Mononuclear cell (primary cell): ENCODE measurements around the gene PHF20. TPM values are rescaled to one million over a fixed set of nuclear protein-coding genes. Genes with fewer than 3 reads are reported as not detected.
"Not testable (repeated sequence)": the region's sequence is repeated elsewhere in the genome, so short reads cannot be mapped to it uniquely, and the experiment has no call there.

Experiments
- H3K27me3 ChIP-seq: 2 replicates; pipeline ENCODE4 v1.6.0; 2011; ENCODE audit warnings: low read length, control low read depth; ENCODE audit not compliant: insufficient read depth
- H3K4me1 ChIP-seq: 2 replicates; pipeline ENCODE4 v1.5.1; 2011; ENCODE audit warnings: mild to moderate bottlenecking, low read length, control low read depth; ENCODE audit not compliant: insufficient read depth
- H3K4me3 ChIP-seq: 2 replicates; pipeline ENCODE4 v1.5.1; 2011; ENCODE audit warnings: mild to moderate bottlenecking, low read length, moderate library complexity
- H3K9me3 ChIP-seq: 2 replicates; pipeline ENCODE4 v1.5.1; 2011; ENCODE audit warnings: low read depth, mild to moderate bottlenecking, control low read depth, low read length
- total RNA-seq: library from RNA; depleted of rRNA; stranded (reverse); fragments of >200 nt; gene quantifications from one replicate; pipeline ENCODE4 v1.2.3, GENCODE V29; 2012

The PHF20 gene
- total RNA-seq, 1 donor = 103 TPM

GRCh38 chr20:35918021-35918420 is 146.2 kb downstream of the PHF20 start:
- H3K27me3 ChIP-seq = no peaks in the 10 kb centered on the region
- H3K4me1 ChIP-seq = no peaks in the 10 kb centered on the region
- no peak overlapping the region for H3K4me3 ChIP-seq
- H3K9me3 ChIP-seq = no peaks in the 10 kb centered on the region

DNA sequence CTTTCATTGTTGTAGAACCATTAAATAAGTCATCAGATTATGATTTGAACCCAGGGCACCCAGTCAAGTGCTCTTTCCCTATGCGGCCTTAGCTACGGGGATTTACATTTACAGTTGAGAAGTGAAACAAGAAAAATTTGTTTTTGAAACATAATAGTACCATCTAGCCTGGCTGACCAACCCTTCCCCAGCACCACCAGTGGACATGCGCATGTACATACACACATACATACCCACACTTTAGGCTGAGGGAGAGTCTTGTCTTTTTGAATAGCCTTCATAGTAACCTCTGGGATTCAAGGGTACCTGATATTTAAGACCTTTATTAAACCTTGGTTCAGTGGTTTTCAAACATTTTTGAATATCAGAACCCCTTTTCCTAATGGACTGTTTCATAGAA is 148.7 kb downstream of the PHF20 start:
- Histone ChIP-seq H3K4me3 (no peak overlapping the region), H3K27me3 (no peaks in the 10 kb centered on the region), H3K9me3 (no peaks in the 10 kb centered on the region), H3K4me1 (no peaks in the 10 kb centered on the region)

DNA sequence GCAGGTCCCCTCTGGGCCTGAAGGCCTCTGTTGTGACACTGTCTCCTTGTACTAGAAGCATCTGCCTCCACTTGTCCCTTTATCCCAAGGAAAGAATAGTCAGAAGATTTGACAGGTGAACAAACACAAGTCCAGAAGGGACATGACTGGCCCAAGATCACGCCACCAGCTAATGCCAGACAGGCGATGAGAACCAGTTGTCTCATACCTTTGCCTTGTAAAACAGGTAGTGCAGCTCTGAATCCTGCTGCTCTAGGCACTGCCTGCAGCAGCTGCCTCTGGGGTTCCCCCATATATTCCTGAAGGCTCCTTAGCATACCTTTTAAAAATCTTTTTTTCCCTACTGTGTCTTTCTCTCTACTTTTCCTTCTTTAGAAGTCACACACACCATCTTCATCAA is 157.5 kb downstream of the PHF20 start:
- H3K27me3 ChIP-seq = no peaks in the 10 kb centered on the region
- H3K4me3 ChIP-seq = no peak overlapping the region
- no peaks in the 10 kb centered on the region for H3K4me1 ChIP-seq
- no peaks in the 10 kb centered on the region for H3K9me3 ChIP-seq

DNA sequence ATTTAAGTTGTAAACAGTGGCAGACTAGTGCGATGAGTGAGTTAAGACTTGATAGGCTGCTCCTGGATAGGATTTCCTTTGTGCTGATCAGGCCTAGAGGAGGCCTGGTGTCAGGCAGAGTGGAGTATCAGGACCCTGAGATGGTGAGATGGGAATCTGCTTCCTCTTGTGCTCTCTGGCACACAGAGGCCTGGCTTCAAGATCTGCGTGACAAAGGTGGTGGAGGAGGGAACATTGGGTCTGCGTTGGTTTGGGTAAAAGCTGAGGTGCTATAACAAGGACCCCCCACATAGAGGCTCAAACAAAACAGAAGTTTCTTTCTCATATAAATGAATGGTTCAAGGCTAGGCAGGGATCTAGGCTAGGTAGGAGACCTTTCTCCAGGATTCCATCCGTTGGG is 162.2 kb downstream of the PHF20 start:
- Histone ChIP-seq H3K9me3 (no peaks in the 10 kb centered on the region), H3K4me3 (no peak overlapping the region), H3K27me3 (no peaks in the 10 kb centered on the region), H3K4me1 (no peaks in the 10 kb centered on the region)

GRCh38 chr20:35939264-35939663 is 167.4 kb downstream of the PHF20 start:
- Histone ChIP-seq H3K27me3 (no peaks in the 10 kb centered on the region), H3K4me1 (no peaks in the 10 kb centered on the region), H3K9me3 (no peaks in the 10 kb centered on the region), H3K4me3 (no peak overlapping the region)

GRCh38 chr20:35941620-35942019 is 169.8 kb downstream of the PHF20 start:
- Histone ChIP-seq H3K9me3 (no peaks in the 10 kb centered on the region), H3K27me3 (no peaks in the 10 kb centered on the region), H3K4me3 (no peak overlapping the region), H3K4me1 (no peaks in the 10 kb centered on the region)

DNA sequence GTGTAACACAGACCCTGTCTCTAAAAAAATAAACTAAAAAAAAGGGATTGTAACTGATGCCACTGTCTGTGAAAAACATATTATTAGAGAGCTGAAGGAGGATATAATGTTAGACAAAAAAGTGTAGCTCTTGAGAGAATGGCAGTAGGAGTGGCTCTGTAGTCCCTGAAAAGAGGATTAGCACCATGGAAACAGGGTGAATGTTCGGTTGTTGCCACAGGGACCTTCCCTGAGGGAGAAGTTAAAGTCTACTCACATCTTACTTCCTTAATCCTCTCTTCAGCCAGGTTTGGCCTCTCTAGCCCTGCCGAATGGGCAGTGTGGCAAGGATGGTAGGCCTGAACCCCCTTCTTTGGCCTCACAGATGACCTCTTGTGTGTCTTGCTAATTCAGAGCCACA is 170.4 kb downstream of the PHF20 start:
- Histone ChIP-seq H3K27me3 (no peaks in the 10 kb centered on the region), H3K9me3 (no peaks in the 10 kb centered on the region), H3K4me1 (no peaks in the 10 kb centered on the region), H3K4me3 (no peak overlapping the region)

DNA sequence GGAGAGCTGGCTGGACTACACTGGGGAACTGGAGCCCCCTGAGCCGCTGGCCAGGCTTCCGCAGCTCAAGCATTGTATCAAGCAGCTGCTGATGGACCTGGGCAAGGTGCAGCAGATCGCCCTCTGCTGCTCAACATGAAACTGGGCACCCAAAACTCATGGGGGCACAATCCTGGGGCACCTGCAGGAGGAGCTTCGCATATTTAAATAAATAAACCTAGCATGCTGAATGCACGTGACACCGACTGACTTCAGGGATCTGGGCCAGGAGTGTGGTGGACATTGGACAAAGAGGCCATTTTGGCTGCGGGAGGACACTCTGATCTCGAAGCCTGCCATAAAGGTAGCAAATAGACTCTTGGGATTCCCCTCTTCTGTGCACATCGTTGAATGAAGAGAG is 175.7 kb downstream of the PHF20 start:
- no peak overlapping the region for H3K4me3 ChIP-seq
- H3K27me3 ChIP-seq = no peaks in the 10 kb centered on the region
- peaks cover 9% of the 10 kb centered on the region for H3K4me1 ChIP-seq
- no peaks in the 10 kb centered on the region for H3K9me3 ChIP-seq

DNA sequence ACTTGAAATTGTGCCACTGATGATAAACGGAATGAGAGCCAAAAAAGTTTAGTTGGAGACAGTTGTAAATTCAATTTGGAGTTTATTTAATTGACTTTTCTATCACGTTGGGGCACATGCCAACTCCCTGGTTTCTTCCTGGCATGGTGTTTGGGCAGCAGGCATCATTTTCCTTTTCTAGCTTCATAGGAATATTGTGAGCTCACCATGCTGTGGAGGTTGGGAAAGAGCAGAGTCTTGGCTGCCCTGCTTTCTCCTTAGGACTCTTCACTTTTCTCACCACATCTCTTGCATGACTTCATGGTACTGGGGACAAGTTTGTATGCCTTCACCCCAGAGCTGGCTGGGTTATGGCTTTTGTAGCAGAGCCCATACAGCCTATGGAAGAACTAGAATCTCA is 176.1 kb downstream of the PHF20 start:
- Histone ChIP-seq H3K4me3 (no peak overlapping the region), H3K9me3 (no peaks in the 10 kb centered on the region), H3K4me1 (peaks cover 13% of the 10 kb centered on the region), H3K27me3 (no peaks in the 10 kb centered on the region)

- Histone ChIP-seq H3K9me3 (no peaks in the 10 kb centered on the region), H3K4me3 (no peak overlapping the region), H3K27me3 (no peaks in the 10 kb centered on the region), H3K4me1 (peaks cover 24% of the 10 kb centered on the region)
Measured at GRCh38 chr20:35950093-35950492, 178.3 kb downstream of the PHF20 start.

DNA sequence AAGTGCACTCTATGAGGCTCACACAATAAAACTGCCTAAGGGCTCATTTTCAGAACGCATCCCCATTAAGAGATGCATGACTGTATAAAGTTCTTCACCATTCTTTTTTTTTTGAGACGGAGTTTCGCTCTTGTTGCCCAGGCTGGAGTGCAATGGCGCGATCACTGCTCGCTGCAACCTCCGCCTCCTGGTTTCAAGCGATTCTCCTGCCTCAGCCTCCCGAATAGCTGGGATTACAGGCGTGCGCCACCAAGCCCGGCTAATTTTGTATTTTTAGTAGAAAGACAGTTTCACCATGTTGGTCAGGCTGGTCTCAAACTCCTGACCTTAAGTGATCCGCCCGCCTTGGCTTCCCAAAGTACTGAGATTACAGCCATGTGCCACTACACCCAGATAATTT is 180.3 kb downstream of the PHF20 start:
- not testable (repeated sequence) for H3K9me3 ChIP-seq, H3K4me3 ChIP-seq, H3K27me3 ChIP-seq
- H3K4me1 ChIP-seq = peaks cover 33% of the 10 kb centered on the region

GRCh38 chr20:35952480-35953386 is 180.9 kb downstream of the PHF20 start:
- peak overlapping the region; percentile 99 for H3K4me3 ChIP-seq
- peaks cover 33% of the 10 kb centered on the region for H3K4me1 ChIP-seq
- H3K9me3 ChIP-seq = no peaks in the 10 kb centered on the region
- H3K27me3 ChIP-seq = no peaks in the 10 kb centered on the region

DNA sequence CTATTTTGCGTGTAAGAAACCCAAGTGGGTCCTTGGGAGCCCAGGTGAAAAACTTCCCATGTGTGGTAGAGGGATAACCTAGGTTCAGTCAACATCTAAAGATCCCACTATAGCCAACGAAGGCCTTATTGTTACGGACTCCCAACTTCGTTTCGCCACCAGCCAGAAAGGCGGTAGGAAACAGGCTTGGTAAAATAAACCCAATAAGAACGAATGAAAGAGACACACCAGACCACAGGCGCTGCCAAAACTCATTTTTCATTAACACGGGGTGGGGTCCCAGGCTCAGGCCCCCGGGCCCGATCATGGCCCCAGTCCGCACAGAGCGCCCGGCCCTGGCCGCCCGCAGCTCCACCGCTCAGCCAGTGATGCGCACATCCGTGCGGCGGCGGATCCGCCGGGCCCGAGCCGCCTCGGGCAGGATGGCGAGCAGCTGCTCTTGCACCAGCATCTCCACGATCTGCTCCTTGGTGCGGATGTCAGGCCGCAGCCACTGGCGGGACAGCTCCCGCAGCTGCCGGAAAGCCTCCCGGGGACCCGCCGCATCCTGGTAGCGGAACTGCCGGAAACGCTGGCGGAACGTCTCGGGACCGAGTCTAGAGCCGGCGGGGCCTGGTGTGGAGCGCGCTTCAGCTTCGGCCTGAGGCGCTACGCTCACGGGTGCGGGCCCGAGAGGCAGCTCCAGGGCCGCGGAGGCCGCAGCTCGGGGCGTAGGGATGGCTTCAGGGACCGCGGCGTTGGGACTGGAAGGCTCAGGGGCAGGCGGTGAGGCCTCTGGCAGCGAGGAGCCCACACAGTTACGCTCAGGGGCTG is 181.8 kb downstream of the PHF20 start:
- peaks cover 33% of the 10 kb centered on the region for H3K4me1 ChIP-seq
- peak overlapping the region; percentile 99 for H3K4me3 ChIP-seq
- no peaks in the 10 kb centered on the region for H3K9me3 ChIP-seq
- H3K27me3 ChIP-seq = no peaks in the 10 kb centered on the region

DNA sequence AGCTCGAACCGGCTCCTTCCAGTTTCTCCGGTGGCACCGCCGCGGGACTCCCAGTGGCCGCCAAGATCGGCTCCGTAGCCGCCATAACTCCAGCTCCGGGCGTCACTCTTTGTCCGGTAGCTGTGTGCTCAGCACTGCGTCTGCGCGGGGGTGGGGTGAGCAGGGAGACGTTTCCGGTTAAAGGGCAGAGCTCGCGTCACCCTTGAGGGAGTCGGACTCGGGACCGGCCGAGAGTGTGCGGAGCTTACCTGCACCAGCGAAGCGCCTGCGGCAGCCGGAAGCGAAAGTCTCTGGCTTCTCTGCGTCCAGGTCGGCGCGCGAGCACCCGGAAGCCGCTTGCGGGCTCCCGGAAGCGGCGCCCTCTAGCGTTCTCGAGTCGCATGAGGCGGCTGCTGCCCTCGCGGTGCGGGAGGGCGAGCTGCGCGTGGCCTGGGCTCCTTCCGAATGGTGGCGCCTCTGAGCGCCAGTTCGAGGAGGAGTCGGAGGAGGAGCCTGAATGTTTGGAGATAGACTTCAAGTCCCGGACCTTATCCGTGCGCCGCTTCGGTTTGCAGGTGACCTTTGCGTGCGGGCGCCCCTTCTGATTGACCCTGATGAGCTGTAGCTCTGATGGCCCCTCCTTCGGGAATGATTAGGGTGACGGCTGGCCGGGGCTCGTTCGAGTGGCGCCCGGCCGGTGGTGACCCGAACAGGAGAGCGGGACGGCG is 182.5 kb downstream of the PHF20 start, which contains the start of gene SCAND1:
SCAND1 (minus strand) TSS at position 303 of the 707 bp plus-strand sequence; CDS start at position 85, 218 bp downstream.
- Histone ChIP-seq H3K9me3 (no peaks in the 10 kb centered on the region), H3K4me1 (peaks cover 33% of the 10 kb centered on the region), H3K27me3 (no peaks in the 10 kb centered on the region), H3K4me3 (peak within 1 kb of the TSS; percentile 99)

DNA sequence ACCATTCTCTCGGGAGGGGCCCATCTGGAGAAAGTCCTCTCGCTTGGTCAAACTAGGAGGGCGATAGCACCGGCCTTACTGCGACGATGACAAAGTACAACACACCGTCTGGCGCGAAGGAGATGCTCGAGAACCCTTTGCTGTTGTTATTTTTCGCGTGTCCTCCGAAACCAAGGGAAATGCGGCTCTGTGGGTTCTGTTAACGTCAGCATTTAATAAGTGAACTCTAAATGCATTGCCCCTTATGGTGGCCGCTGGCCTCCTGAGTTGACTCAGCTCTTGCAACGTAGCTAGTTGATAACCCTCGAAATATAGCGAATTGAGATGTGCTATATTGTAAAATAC is 183.1 kb downstream of the PHF20 start:
- Histone ChIP-seq H3K9me3 (no peaks in the 10 kb centered on the region), H3K4me1 (peaks cover 33% of the 10 kb centered on the region), H3K4me3 (peak overlapping the region; percentile 99), H3K27me3 (no peaks in the 10 kb centered on the region)
